A673 (cell line): Measurements from ENCODE around the gene SPTBN2. TPM values are rescaled to one million over a fixed set of nuclear protein-coding genes. Genes with fewer than 3 reads are reported as not detected.
"Not testable (repeated sequence)": the region's sequence is repeated elsewhere in the genome, so short reads cannot be mapped to it uniquely, and the experiment has no call there.

Experiments used
- BruUV-seq: library from RNA; stranded (reverse); fragments of 400-500 nt; replicated peaks from 2 replicates; lab custom pipeline; 2021; lab: Mats Ljungman, UMichigan
- CTCF ChIA-PET: fragments of 300-600 bp; sonication (Branson Sonifier 250); formaldehyde crosslinking; loops from one replicate; lab custom pipeline; 2022; ENCODE audit warnings: antibody characterized with exemption; lab: Charles Lee
- POLR2A ChIA-PET: fragments of 300-600 bp; sonication (Branson Sonifier 250); formaldehyde crosslinking; loops from one replicate; lab custom pipeline; 2022; ENCODE audit warnings: antibody characterized with exemption; ENCODE audit not compliant: low non-redundant PET; lab: Charles Lee
- DNase-seq: peaks from one replicate; pipeline ENCODE4 v3.0.0-alpha.2; 2015; ENCODE audit warnings: low spot score
- H3K27ac ChIP-seq: fragments of 200-600 bp; sonication (generic); 2 replicates; pipeline ENCODE4 v1.5.1; 2016; ENCODE audit warnings: mixed run types, low read depth, mild to moderate bottlenecking, mixed read lengths, antibody characterized with exemption, low read length; ENCODE audit not compliant: poor library complexity, severe bottlenecking
- H3K27me3 ChIP-seq: fragments of 200-600 bp; sonication (generic); replicated peaks from 2 replicates; pipeline ENCODE4 v1.6.1; 2017; ENCODE audit warnings: mixed run types, low read depth, mild to moderate bottlenecking, mixed read lengths, antibody characterized with exemption, low read length; ENCODE audit not compliant: insufficient read depth, poor library complexity
- H3K36me3 ChIP-seq: fragments of 200-600 bp; sonication (generic); 2 replicates; pipeline ENCODE4 v1.6.1; 2016; ENCODE audit warnings: mixed run types, mild to moderate bottlenecking, mixed read lengths, antibody characterized with exemption, low read length; ENCODE audit not compliant: insufficient read depth, poor library complexity, severe bottlenecking
- H3K4me1 ChIP-seq: fragments of 200-600 bp; sonication (generic); 2 replicates; pipeline ENCODE4 v1.6.1; 2017; ENCODE audit warnings: mixed run types, mild to moderate bottlenecking, mixed read lengths, antibody characterized with exemption, low read length; ENCODE audit not compliant: insufficient read depth, poor library complexity, severe bottlenecking
- H3K4me3 ChIP-seq: fragments of 200-600 bp; sonication (generic); 2 replicates; pipeline ENCODE4 v1.5.1; 2016; ENCODE audit warnings: low read depth, mixed run types, mild to moderate bottlenecking, mixed read lengths, low read length; ENCODE audit not compliant: poor library complexity, severe bottlenecking
- H3K9me3 ChIP-seq: fragments of 200-600 bp; sonication (generic); 2 replicates; pipeline ENCODE4 v1.6.1; 2016; ENCODE audit warnings: mixed run types, low read depth, mild to moderate bottlenecking, mixed read lengths, antibody characterized with exemption, low read length; ENCODE audit not compliant: poor library complexity, severe bottlenecking
- EZH2 ChIP-seq: fragments of 200-600 bp; sonication (generic); IDR thresholded peaks from 2 replicates; pipeline ENCODE4 v1.6.1; 2017; ENCODE audit warnings: borderline replicate concordance, low read depth, mild to moderate bottlenecking, mixed read lengths, antibody characterized with exemption, low read length; ENCODE audit not compliant: poor library complexity, severe bottlenecking
- intact Hi-C: fragments of 100-400 bp; cut with micrococcal nuclease; formaldehyde crosslinking; loops from one replicate; pipeline ENCODE4 v1.10.0; 2022; ENCODE audit not compliant: unreplicated experiment
- total RNA-seq: library from RNA; stranded (reverse); gene quantifications from 2 replicates; pipeline ENCODE4 v1.2.3, GENCODE V29; 2021
- TF ChIP-seq, protein P1 (sequence below): fragments of 300-800, 200-600 bp; sonication (generic); conservative IDR thresholded peaks from 2 replicates; pipeline ENCODE4 v1.5.1; 2017; ENCODE audit warnings: low read depth, mild to moderate bottlenecking, antibody characterized with exemption, low read length, moderate library complexity, mixed read lengths

SPTBN2 gene
- total RNA-seq, 1 experiment from 2014 or later, result 21.1 TPM

DNA sequence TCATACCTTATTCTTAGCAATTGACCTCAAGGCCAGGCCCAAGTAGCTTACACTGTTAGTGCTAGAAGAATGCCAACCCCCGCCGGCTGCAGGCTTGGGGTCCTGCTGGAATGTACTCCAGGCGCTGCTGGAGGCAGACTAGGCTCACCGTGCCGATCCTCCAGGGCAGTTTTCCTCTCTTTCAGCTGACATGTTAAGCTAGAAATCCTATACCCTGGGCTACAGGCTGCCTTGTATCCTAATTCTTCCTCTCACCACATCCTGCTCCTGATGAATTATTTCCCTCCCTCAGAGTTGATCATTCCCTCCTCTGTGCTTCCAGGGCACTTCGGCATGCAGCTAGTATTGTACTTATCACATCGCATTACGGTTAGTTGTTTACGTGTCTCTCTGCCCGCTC is 3.4 kb downstream of the SPTBN2 start:
- H3K27ac ChIP-seq, result no peak overlapping the region
- no peak for TF ChIP-seq EZH2
- TF ChIP-seq, protein P1, sequence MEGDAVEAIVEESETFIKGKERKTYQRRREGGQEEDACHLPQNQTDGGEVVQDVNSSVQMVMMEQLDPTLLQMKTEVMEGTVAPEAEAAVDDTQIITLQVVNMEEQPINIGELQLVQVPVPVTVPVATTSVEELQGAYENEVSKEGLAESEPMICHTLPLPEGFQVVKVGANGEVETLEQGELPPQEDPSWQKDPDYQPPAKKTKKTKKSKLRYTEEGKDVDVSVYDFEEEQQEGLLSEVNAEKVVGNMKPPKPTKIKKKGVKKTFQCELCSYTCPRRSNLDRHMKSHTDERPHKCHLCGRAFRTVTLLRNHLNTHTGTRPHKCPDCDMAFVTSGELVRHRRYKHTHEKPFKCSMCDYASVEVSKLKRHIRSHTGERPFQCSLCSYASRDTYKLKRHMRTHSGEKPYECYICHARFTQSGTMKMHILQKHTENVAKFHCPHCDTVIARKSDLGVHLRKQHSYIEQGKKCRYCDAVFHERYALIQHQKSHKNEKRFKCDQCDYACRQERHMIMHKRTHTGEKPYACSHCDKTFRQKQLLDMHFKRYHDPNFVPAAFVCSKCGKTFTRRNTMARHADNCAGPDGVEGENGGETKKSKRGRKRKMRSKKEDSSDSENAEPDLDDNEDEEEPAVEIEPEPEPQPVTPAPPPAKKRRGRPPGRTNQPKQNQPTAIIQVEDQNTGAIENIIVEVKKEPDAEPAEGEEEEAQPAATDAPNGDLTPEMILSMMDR, result no peak
- CTCF ChIA-PET, result no interaction called here
- no peak overlapping the region for H3K4me3 ChIP-seq
- H3K4me1 ChIP-seq, result no peaks in the 10 kb centered on the region
- H3K9me3 ChIP-seq, result no peaks in the 10 kb centered on the region
- peaks cover 3% of the 10 kb centered on the region for H3K36me3 ChIP-seq
- intact Hi-C loops, result no loop called here
- no peak for DNase-seq
- BruUV-seq, result no TSS peak
- POLR2A ChIA-PET, result no interaction called here
- peaks cover 7% of the 10 kb centered on the region for H3K27me3 ChIP-seq

DNA sequence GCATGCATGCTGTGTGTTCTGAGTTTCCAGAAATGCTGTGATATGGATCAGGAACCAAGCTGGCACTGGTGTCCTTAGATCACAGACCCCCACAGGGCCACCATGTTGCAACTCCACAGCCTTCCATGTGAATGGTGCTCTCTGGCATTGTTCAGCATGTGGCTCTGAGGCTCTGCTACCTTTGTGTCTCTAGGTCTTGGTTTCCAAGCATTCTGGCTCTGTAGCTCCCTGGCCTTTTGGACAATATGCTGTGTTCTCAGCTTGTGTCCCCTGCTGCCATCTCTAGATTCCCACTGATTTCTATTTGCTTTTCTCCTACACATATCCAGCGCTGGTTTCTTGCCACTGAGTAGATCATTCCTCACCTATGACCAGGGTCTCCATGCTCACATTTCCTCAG is 3.9 kb downstream of the SPTBN2 start:
- TF ChIP-seq, protein P1, result no peak
- TF ChIP-seq EZH2, result no peak
- ChIA-PET CTCF (no interaction called here), POLR2A (interaction anchor here (0.6 kb wide), 1 partner anchor 1781 kb away, joined by 3 read pairs; no protein-coding TSS in a partner anchor)
- peaks cover 7% of the 10 kb centered on the region for H3K27me3 ChIP-seq
- intact Hi-C loops, result no loop called here
- peaks cover 4% of the 10 kb centered on the region for H3K4me1 ChIP-seq
- peaks cover 4% of the 10 kb centered on the region for H3K36me3 ChIP-seq
- no peak for DNase-seq
- no peak overlapping the region for H3K4me3 ChIP-seq
- H3K9me3 ChIP-seq, result no peaks in the 10 kb centered on the region
- H3K27ac ChIP-seq, result no peak overlapping the region
- BruUV-seq, result no TSS peak

DNA sequence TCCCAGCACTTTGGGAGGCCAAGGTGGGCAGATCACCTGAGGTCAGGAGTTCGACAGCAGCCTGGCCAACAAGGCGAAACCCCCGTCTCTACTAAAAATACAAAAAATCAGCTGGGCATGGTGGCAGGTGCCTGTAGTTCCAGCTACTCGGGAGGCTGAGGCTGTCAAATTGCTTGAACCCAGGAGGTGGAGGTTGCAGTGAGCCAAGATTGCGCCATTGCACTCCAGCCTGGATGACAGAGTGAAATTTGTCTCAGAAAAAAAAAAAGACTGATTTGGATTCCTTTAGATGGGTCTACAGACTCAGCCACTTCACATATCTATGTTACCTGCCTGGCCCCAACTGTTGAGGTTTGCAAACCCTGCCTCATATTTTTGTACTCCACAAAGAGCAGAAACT is 4.8 kb downstream of the SPTBN2 start:
- H3K36me3 ChIP-seq, DNase-seq, H3K9me3 ChIP-seq, H3K27ac ChIP-seq, BruUV-seq, H3K4me3 ChIP-seq, H3K4me1 ChIP-seq, CTCF ChIA-PET, intact Hi-C loops, H3K27me3 ChIP-seq: not testable (repeated sequence)
- POLR2A ChIA-PET, result interaction anchor here (0.7 kb wide), 1 partner anchor 10 kb away, joined by 4 read pairs; no protein-coding TSS in a partner anchor

DNA sequence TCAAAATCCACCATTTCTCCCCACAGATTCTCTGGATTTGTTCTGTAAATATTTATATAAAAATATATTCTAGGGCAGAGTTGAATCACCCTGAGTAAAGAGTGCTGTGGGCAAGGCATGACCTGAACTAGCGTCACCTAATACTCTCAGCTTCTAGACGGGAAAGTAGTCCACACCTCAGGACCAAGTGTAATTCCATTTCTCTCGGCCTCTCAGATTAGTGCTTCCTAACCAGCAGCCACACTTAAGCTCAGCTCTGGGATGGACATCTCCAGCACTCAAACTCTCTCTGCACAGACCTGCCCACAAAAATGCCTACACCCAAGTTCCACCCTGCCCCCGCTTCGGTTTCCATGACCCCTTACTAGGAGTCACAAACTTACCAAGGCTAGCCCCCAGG is 5.3 kb downstream of the SPTBN2 start:
- ChIA-PET POLR2A (no interaction called here), CTCF (no interaction called here)
- Histone ChIP-seq H3K9me3 (no peaks in the 10 kb centered on the region), H3K4me3 (no peak overlapping the region), H3K36me3 (peaks cover 4% of the 10 kb centered on the region), H3K27ac (no peak overlapping the region), H3K27me3 (peaks cover 3% of the 10 kb centered on the region), H3K4me1 (peaks cover 4% of the 10 kb centered on the region)
- TF ChIP-seq EZH2, result no peak
- TF ChIP-seq, protein P1, result no peak
- no peak for DNase-seq
- no TSS peak for BruUV-seq
- intact Hi-C loops, result no loop called here
